ENCODE measurements around the gene JAK1.

Gene JAK1

DNA sequence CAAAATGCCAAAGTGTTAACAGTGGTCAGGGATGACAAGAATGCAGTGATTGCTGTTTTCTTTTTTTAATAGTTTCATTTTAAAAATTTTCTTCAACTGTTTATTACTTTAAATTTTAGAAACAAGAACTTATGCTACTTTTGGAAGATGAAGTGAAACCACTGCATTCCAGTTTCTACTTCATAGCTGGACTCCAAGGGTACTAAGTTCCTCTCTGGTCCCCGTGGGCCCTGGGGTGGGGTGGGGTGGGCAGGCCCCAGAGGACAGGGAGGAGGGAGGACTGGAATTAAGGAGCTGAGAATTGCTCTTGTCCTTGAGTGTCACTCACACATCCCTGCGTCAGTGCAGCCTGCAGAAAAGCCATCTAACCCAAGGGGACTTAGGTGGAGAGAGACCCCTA, 124.1 kb downstream of the JAK1 start:
- CTCF ChIA-PET: interaction anchor here (0.9 kb wide), 1 partner anchor 9 kb away, joined by 3 read pairs; no protein-coding TSS in a partner anchor
- TF ChIP-seq, protein P1, sequence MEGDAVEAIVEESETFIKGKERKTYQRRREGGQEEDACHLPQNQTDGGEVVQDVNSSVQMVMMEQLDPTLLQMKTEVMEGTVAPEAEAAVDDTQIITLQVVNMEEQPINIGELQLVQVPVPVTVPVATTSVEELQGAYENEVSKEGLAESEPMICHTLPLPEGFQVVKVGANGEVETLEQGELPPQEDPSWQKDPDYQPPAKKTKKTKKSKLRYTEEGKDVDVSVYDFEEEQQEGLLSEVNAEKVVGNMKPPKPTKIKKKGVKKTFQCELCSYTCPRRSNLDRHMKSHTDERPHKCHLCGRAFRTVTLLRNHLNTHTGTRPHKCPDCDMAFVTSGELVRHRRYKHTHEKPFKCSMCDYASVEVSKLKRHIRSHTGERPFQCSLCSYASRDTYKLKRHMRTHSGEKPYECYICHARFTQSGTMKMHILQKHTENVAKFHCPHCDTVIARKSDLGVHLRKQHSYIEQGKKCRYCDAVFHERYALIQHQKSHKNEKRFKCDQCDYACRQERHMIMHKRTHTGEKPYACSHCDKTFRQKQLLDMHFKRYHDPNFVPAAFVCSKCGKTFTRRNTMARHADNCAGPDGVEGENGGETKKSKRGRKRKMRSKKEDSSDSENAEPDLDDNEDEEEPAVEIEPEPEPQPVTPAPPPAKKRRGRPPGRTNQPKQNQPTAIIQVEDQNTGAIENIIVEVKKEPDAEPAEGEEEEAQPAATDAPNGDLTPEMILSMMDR (IDR thresholded peaks at IDR 0.05; ENCODE audit: control extremely low read depth, extremely low read depth, low read depth, missing control alignments): no peak
- POLR2A ChIA-PET: no interaction called here
- DNase-seq (ENCODE audit: extremely low spot score): no peak

DNA sequence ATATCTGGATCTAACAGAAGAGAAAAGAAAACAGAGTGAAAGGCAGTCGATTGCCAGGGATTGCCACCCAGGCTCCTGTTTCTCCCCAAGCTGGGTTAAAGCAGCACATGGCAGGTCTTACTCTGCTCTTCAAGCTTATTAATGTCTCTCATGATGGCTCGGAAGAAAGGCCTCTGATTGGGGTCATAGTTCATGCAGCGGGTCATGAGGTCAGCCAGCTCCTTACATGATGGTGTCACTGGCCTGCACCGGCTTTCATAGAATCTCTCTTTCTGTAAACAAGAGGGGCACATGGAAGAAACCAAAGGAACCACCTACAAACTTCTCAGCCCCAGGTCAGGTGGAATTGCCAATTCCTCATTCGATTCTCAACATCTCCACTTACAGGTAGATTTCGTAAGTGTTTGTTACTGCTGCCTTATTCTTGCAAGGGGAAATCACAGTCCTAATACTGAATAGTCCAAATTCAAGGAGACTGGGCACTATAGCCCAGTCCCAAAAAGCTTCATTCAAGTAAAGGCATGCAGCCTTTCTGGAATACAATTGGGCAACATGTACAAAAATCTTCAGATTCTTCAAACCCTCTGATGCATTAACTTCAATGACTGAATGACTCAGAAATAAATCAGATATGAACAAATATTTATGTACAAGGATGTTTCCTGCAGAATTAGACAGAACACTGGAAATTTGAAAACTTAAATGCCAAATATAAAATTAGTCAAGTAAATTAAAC, 124.9 kb downstream of the JAK1 start:
- POLR2A ChIA-PET: no interaction called here
- CTCF ChIA-PET: interaction anchor here (0.9 kb wide), 1 partner anchor 8 kb away, joined by 3 read pairs; no protein-coding TSS in a partner anchor
- TF ChIP-seq, protein P1 (IDR thresholded peaks at IDR 0.05; ENCODE audit: control extremely low read depth, extremely low read depth, low read depth, missing control alignments): no peak
- no peak for DNase-seq (ENCODE audit: extremely low spot score)

DNA sequence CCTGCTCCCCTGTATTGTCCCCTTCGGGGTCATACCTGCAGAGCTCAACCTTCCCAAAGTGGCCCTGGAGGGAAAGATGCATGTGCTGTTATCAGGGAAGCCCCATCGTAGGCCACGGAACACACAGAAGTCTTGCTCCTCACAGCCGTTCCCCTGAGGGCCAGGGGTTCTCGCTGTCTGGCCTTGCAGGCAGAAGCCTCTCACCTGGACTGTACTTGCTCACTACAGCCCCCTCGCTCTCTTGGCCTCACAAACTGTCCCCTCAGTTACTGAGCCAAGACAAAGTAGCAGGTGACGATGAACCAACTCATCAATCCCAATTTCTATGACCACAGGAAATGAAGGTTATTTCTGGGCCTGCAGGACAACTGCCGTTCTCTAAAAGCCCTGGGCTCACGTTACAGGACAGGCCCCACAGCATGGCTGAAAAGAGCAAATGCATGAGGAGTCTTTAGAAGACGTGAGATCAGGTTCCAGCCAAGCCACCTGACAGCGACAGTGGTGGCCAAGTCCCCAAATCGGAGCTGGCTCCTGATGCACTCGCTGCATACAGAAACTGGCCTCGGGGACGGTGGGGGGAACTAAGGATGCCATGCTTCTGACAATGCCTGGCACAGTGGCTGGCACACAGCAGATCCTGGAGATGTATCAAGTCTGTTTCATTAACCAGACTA, 126.5 kb downstream of the JAK1 start:
- POLR2A ChIA-PET: no interaction called here
- CTCF ChIA-PET: interaction anchor here (1.1 to 1.4 kb wide), 2 partner anchors 14 to 24 kb away, joined by 3 read pairs; no protein-coding TSS in a partner anchor

DNA sequence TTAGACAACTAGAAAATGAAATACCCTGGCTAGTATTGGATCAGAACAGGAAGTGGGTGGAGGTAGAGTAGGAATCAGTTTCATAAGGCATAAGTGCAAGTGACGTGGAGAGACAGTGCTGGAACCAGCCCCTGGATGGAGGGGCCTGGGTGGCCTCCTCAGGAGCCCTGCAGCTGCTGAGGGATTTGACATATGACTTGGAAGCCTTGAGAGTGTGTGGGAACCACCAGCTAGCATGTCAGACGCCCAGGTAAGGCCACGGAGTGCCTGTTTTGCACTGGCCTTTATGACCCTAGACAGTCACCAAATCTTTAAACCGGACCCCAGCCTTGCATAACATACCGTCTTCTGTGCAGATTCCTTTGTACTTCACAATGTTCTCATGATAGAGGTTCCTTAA, 127.1 kb downstream of the JAK1 start:
- ChIA-PET POLR2A (no interaction called here), CTCF (interaction anchor here (1.4 kb wide), 1 partner anchor 14 kb away, joined by 3 read pairs; no protein-coding TSS in a partner anchor)
- TF ChIP-seq, protein P1 (IDR thresholded peaks at IDR 0.05; ENCODE audit: control extremely low read depth, extremely low read depth, low read depth, missing control alignments): no peak
- DNase-seq (ENCODE audit: extremely low spot score): no peak

More for the DNA sequence above, 126.5 kb downstream of the JAK1 start:
- DNase-seq (ENCODE audit: extremely low spot score): no peak
- TF ChIP-seq, protein P1 (IDR thresholded peaks at IDR 0.05; ENCODE audit: control extremely low read depth, extremely low read depth, low read depth, missing control alignments): no peak

DNA sequence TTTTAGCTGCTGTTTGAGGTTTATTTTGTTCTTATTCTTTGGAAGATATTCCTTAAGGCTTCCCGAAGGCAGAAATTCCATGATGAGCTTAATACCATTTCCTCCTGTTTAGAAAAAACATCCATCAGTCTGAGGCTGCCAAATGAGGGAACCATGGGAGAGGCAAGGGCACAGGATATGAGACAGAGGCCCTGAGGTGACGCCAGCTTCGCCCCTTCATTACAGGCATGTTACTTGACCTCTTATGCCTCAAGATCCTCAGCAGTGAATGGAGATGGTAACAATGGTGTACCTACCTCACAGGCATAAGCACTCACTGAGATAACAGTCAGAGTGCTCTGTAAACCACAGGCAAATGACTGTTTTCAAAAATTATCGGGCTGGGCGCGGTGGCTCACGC, 127.9 kb downstream of the JAK1 start:
- ChIA-PET CTCF (no interaction called here), POLR2A (no interaction called here)
- TF ChIP-seq, protein P1 (IDR thresholded peaks at IDR 0.05; ENCODE audit: control extremely low read depth, extremely low read depth, low read depth, missing control alignments): no peak

DNA sequence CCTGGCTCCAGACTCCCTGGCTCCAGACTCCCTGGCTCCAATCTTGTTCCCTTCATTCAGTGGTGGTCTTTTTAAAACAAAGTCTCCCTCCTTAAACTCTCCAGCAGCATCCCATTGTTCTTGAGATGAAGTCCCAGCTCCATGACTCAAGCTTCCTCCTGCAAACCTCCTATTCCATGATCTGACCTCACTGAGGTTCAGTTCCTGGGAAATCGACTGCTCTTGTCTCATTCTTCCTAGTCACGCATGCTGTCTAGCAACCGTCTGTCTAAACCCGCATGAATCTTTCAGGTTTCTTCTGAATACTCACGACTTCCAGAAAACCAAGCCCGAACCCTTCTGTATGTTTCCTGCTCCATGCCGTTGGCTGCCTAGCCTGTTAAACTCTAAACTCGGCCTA, 129.5 kb downstream of the JAK1 start:
- CTCF ChIA-PET: interaction anchor here (0.8 kb wide), 2 partner anchors 13 to 162 kb away, joined by 3 read pairs; no protein-coding TSS in a partner anchor
- no peak for DNase-seq (ENCODE audit: extremely low spot score)
- TF ChIP-seq, protein P1 (IDR thresholded peaks at IDR 0.05; ENCODE audit: control extremely low read depth, extremely low read depth, low read depth, missing control alignments): no peak
- POLR2A ChIA-PET: no interaction called here

More for the DNA sequence above, 127.9 kb downstream of the JAK1 start:
- DNase-seq (ENCODE audit: extremely low spot score): no peak
